K562 (cell line): ENCODE results near the gene GNPTAB. TPM values are rescaled to one million over a fixed set of nuclear protein-coding genes. Genes with fewer than 3 reads are reported as not detected.

Experiments used
- BHLHE40 ChIP-seq: IDR thresholded peaks from 2 replicates; pipeline ENCODE4 v1.6.1; 2011; ENCODE audit warnings: low read length, improper control_type of control experiment
- CBX5 ChIP-seq: IDR thresholded peaks from 2 replicates; pipeline ENCODE4 v1.6.1; 2014; ENCODE audit warnings: low read depth, borderline replicate concordance
- CREB1 ChIP-seq, 2 experiments: sonication (generic) in 1 of 2; formaldehyde crosslinking in 1 of 2; IDR thresholded peaks; 2 replicates each; pipeline versions ENCODE4 v1.6.1 to v1.8.0; 2012 to 2022; ENCODE audit warnings: inconsistent platforms in 1 of 2, mild to moderate bottlenecking in 1 of 2, missing genetic modification reagents in 1 of 2, moderate library complexity in 1 of 2
- DNMT1 ChIP-seq: fragments of 450-650 bp; IDR thresholded peaks from 2 replicates; pipeline ENCODE4 v1.6.1; 2016; ENCODE audit warnings: antibody characterized with exemption, mild to moderate bottlenecking
- ELF4 ChIP-seq: fragments of 450-650 bp; formaldehyde crosslinking; IDR thresholded peaks from 2 replicates; pipeline ENCODE4 v1.4.0; 2022; ENCODE audit warnings: missing genetic modification characterization
- GABPB1 ChIP-seq: sonication (generic); formaldehyde crosslinking; IDR thresholded peaks from 2 replicates; pipeline ENCODE4 v1.8.0; 2022; ENCODE audit warnings: mild to moderate bottlenecking, missing genetic modification reagents
- GATAD2A ChIP-seq: fragments of 450-650 bp; IDR thresholded peaks from 2 replicates; pipeline ENCODE4 v1.6.1; 2017
- ILF3 ChIP-seq: fragments of 450-650 bp; IDR thresholded peaks from 2 replicates; pipeline ENCODE4 v1.6.1; 2018; ENCODE audit warnings: antibody characterized with exemption, mild to moderate bottlenecking, moderate library complexity, borderline replicate concordance
- KHSRP ChIP-seq: fragments of 450-650 bp; IDR thresholded peaks from 2 replicates; pipeline ENCODE4 v1.6.1; 2017
- MCM2 ChIP-seq: fragments of 450-650 bp; IDR thresholded peaks from 2 replicates; pipeline ENCODE4 v1.6.1; 2017; ENCODE audit warnings: low read depth, mild to moderate bottlenecking
- MTF1 ChIP-seq: fragments of 250-450 bp; sonication (Bioruptor Pico); IDR thresholded peaks from 2 replicates; pipeline ENCODE4 v1.9.0; 2021; ENCODE audit warnings: moderate library complexity, mild to moderate bottlenecking, inconsistent platforms, borderline replicate concordance
- PHF21A ChIP-seq: fragments of 450-650 bp; IDR thresholded peaks from 2 replicates; pipeline ENCODE4 v1.6.1; 2017; ENCODE audit warnings: low read depth, borderline replicate concordance
- POU5F1 ChIP-seq: fragments of 150-350 bp; IDR thresholded peaks from 2 replicates; pipeline ENCODE4 v1.6.1; 2014; ENCODE audit warnings: borderline replicate concordance, low read length, low read depth, mild to moderate bottlenecking; ENCODE audit not compliant: partially characterized antibody
- RAD21 ChIP-seq, 2 experiments: fragments of 250-450 bp in 1 of 2; fragments of 450-650 bp in 1 of 2; sonication (Bioruptor Pico) in 1 of 2; formaldehyde crosslinking in 1 of 2; IDR thresholded peaks in 1 of 2; conservative IDR thresholded peaks in 1 of 2; 2 replicates each; pipeline versions ENCODE4 v1.4.0 to v1.8.0; 2020 to 2022; ENCODE audit warnings: mild to moderate bottlenecking in 2 of 2, moderate library complexity in 1 of 2
- RAD51 ChIP-seq: fragments of 450-650 bp; IDR thresholded peaks from 2 replicates; pipeline ENCODE4 v1.7.1; 2016; ENCODE audit warnings: low read depth, mild to moderate bottlenecking, borderline replicate concordance
- SP1 ChIP-seq: sonication (generic); formaldehyde crosslinking; IDR thresholded peaks from 2 replicates; pipeline ENCODE4 v1.8.1; 2022; ENCODE audit warnings: mild to moderate bottlenecking, missing genetic modification reagents
- TRIM28 ChIP-seq: fragments of 450-650 bp; IDR thresholded peaks from 2 replicates; pipeline ENCODE4 v1.6.1; 2017
- polyA plus RNA-seq, 8 experiments: library from polyadenylated mRNA; depleted of rRNA in 4 of 8; stranded (reverse) in 5 of 8; unstranded in 3 of 8; fragments of >200 nt; fragmentation: Nextera tagmentation in 2 of 8; fragmentation: Illumina TruSeq in 1 of 8; extraction: Ambion mirVana in 2 of 8; extraction: Trizol in 1 of 8; gene quantifications; 2 replicates each; pipeline versions ENCODE4 v1.2.1 to v1.2.3, GENCODE V29; 2011 to 2014; ENCODE audit warnings: inconsistent platforms in 1 of 8, missing spikeins in 1 of 8
- total RNA-seq, 7 experiments: library from RNA; depleted of rRNA in 6 of 7; stranded (reverse); fragments of >200 nt in 6 of 7; fragmentation: Illumina TruSeq in 2 of 7; extraction: Trizol in 2 of 7; gene quantifications; 2 replicates each; pipeline versions ENCODE4 v1.2.1 to v1.2.3, GENCODE V29; 2011 to 2021; ENCODE audit warnings: low replicate concordance in 1 of 7
- TF ChIP-seq, protein P1 (sequence below): fragments of 250-450 bp; sonication (Bioruptor Pico); IDR thresholded peaks from 2 replicates; pipeline ENCODE4 v1.8.0; 2021; ENCODE audit warnings: moderate library complexity, mild to moderate bottlenecking, inconsistent platforms
- TF ChIP-seq, protein P2 (sequence below): fragments of 450-650 bp; formaldehyde crosslinking; IDR thresholded peaks from 2 replicates; pipeline ENCODE4 v1.4.0; 2020; ENCODE audit warnings: mild to moderate bottlenecking, moderate library complexity
- TF ChIP-seq, protein P3 (sequence below): fragments of 450-650 bp; conservative IDR thresholded peaks from 2 replicates; pipeline ENCODE4 v1.6.1; 2016; ENCODE audit warnings: missing genetic modification characterization, low read depth, mild to moderate bottlenecking, missing compliant biosample characterization, moderate library complexity
- TF ChIP-seq, protein P4 (sequence below): sonication (generic); formaldehyde crosslinking; IDR thresholded peaks from 2 replicates; pipeline ENCODE4 v1.8.0; 2022; ENCODE audit warnings: mild to moderate bottlenecking, missing genetic modification reagents

GNPTAB gene
- total and polyA plus RNA-seq, 9 of the 15 experiments (the other 6 are each of a cell fraction or from before 2014, with no cell fraction given), result 5.9 to 23.2 (median 19.3) TPM

DNA sequence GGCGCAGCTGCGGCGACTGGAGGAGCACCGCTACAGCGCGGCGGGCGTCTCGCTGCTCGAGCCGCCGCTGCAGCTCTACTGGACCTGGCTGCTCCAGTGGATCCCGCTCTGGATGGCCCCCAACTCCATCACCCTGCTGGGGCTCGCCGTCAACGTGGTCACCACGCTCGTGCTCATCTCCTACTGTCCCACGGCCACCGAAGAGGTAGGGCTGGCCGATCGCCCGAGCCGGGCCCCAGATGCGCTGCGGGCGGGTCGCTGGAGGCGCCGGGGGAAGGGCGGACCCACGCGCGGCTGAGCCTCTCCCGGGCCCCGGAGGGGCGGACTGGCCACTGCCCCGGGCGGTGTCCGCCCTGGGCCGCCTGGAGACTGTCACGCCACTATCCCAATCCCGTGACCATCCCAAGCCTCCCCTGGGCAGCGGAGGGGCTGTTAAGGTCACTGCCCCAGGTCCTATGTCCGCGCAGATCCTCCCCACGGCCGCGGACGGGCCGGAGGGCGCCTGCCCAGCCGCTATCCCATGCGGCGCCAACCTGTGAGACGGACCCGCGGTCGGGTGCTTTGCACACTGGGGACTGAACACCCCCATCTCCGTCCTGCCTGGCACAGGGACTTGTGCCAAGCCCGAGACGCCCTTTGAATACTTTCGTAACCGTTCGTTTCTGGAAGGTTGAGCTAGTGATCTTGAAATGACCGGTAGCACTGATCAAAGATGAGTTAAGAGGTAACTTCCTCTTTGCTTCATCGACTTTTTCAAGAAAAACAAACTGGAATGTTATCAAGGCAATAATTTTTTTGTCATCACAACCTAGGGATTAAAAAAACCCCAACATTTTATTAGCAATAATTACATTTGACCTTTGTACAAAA is 132.6 kb downstream of the GNPTAB start (continued):
- no peak for TF ChIP-seq TRIM28
- no peak for TF ChIP-seq RAD51
- TF ChIP-seq RAD21 (CRISPR knock-in tag; conservative IDR thresholded peaks at IDR 0.05 in 1 of 2, IDR thresholded peaks at IDR 0.05 in 1 of 2), result no peak
- TF ChIP-seq, protein P1, sequence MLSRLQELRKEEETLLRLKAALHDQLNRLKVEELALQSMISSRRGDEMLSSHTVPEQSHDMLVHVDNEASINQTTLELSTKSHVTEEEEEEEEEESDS (CRISPR knock-in tag), result no peak
- TF ChIP-seq, protein P2, sequence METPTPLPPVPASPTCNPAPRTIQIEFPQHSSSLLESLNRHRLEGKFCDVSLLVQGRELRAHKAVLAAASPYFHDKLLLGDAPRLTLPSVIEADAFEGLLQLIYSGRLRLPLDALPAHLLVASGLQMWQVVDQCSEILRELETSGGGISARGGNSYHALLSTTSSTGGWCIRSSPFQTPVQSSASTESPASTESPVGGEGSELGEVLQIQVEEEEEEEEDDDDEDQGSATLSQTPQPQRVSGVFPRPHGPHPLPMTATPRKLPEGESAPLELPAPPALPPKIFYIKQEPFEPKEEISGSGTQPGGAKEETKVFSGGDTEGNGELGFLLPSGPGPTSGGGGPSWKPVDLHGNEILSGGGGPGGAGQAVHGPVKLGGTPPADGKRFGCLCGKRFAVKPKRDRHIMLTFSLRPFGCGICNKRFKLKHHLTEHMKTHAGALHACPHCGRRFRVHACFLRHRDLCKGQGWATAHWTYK (CRISPR knock-in tag), result peak; percentile 60; the same call in 1 of the 2 replicates
- TF ChIP-seq SP1 (CRISPR knock-in tag), result no peak
- no peak for TF ChIP-seq KHSRP
- TF ChIP-seq ELF4 (CRISPR knock-in tag), result no peak
- TF ChIP-seq ILF3, result no peak
- TF ChIP-seq MCM2, result no peak
- TF ChIP-seq BHLHE40, result no peak
- no peak for TF ChIP-seq CBX5
- TF ChIP-seq MTF1, result no peak
- TF ChIP-seq DNMT1, result no peak
- peak; percentile 60; the same call in 1 of the 2 replicates for TF ChIP-seq GABPB1
- TF ChIP-seq, protein P3, sequence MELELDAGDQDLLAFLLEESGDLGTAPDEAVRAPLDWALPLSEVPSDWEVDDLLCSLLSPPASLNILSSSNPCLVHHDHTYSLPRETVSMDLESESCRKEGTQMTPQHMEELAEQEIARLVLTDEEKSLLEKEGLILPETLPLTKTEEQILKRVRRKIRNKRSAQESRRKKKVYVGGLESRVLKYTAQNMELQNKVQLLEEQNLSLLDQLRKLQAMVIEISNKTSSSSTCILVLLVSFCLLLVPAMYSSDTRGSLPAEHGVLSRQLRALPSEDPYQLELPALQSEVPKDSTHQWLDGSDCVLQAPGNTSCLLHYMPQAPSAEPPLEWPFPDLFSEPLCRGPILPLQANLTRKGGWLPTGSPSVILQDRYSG, result no peak
- TF ChIP-seq GATAD2A, result no peak
- TF ChIP-seq POU5F1, result no peak
- TF ChIP-seq, protein P4, sequence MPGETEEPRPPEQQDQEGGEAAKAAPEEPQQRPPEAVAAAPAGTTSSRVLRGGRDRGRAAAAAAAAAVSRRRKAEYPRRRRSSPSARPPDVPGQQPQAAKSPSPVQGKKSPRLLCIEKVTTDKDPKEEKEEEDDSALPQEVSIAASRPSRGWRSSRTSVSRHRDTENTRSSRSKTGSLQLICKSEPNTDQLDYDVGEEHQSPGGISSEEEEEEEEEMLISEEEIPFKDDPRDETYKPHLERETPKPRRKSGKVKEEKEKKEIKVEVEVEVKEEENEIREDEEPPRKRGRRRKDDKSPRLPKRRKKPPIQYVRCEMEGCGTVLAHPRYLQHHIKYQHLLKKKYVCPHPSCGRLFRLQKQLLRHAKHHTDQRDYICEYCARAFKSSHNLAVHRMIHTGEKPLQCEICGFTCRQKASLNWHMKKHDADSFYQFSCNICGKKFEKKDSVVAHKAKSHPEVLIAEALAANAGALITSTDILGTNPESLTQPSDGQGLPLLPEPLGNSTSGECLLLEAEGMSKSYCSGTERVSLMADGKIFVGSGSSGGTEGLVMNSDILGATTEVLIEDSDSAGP (CRISPR knock-in tag), result no peak
- no peak for TF ChIP-seq PHF21A
- TF ChIP-seq CREB1 (IDR thresholded peaks at IDR 0.05), result no peak
- no peak for TF ChIP-seq CREB1 (CRISPR knock-in tag; IDR thresholded peaks at IDR 0.05)
